Fibroblast of mammary gland (primary cell): ENCODE data around the gene ZNF576.
A peak's percentile ranks its signal among the peaks of the same experiment; 100 is the strongest.

Experiments
- DNase-seq: peaks from one replicate; pipeline ENCODE4 v3.0.0-alpha.2; 2010; ENCODE audit warnings: low read depth
- H3K4me3 ChIP-seq: 2 replicates; pipeline ENCODE4 v1.5.1; 2011; ENCODE audit warnings: low read depth, mild to moderate bottlenecking, low read length, moderate library complexity; ENCODE audit not compliant: control insufficient read depth
- CTCF ChIP-seq: conservative IDR thresholded peaks from 2 replicates; pipeline ENCODE4 v1.5.1; 2011; ENCODE audit warnings: low read depth, low read length, inconsistent platforms; ENCODE audit not compliant: control insufficient read depth, insufficient read depth

ZNF576 gene

DNA sequence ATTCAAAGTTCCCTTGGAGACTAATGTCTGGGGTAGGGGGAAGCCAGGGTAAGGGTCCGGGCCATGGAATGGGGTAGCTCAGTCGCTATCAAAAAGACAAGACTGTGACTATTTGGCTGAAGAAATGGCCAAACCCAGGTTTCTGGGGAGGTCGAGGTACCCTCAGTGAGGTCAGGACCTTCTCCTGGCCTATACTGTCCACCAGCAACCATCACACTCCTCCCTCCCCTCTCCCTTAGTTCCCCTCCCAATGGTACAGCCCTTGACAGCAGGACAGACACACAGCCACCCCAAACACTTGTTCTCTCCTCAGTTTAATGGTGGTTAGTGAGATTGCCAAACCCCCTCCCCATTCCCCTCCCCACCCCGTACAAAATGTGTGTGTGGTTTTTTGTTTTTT, 25.7 kb downstream of the ZNF576 start:
- H3K4me3 ChIP-seq = no peak overlapping the region
- DNase-seq = no peak
- TF ChIP-seq CTCF = no peak

GRCh38 chr19:43622956-43623355, 26.6 kb downstream of the ZNF576 start:
- TF ChIP-seq CTCF = no peak
- no peak overlapping the region for H3K4me3 ChIP-seq
- no peak for DNase-seq

DNA sequence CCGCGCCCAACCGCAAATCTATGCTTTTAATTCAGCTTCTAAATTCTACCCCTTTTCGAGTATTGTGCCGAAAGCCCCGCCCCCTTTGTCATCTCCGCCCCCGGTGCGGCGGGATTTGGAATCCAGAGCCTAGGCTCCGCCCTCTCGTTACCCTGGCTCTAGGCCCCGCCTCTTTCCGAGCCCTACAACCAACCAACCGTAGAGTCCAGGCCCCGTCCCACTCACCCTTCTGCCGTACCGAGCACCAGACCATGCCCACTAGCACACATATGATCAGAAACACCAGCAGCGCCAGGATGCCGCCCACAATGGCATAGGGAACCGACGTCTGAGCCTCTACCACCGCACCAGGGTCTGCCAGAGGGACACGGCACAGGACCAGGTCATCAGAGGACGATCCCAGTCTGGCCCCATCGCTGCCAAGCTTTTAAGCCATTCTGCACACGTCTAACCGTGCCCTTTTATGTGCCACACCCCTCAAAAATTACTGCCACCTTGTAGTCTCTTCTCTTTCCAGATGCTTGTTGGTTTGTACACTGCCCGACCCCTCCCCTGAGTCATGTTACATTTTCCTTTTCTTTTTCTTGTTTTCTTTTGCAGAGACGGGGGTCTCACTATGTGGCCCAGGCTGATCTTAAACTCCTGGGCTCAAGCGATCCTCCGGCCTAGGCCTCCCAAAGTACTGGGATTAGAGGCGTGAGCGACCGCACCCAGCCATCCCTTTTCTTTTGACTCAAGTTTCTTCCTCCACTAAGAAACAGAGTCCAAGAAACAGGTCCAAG, 27.7 kb downstream of the ZNF576 start:
- no peak for DNase-seq
- TF ChIP-seq CTCF = no peak
- no peak overlapping the region for H3K4me3 ChIP-seq

- no peak overlapping the region for H3K4me3 ChIP-seq
- peak; percentile 17 for TF ChIP-seq CTCF
- peak; percentile 61 for DNase-seq
Measured at GRCh38 chr19:43624933-43625332, 28.5 kb downstream of the ZNF576 start.

DNA sequence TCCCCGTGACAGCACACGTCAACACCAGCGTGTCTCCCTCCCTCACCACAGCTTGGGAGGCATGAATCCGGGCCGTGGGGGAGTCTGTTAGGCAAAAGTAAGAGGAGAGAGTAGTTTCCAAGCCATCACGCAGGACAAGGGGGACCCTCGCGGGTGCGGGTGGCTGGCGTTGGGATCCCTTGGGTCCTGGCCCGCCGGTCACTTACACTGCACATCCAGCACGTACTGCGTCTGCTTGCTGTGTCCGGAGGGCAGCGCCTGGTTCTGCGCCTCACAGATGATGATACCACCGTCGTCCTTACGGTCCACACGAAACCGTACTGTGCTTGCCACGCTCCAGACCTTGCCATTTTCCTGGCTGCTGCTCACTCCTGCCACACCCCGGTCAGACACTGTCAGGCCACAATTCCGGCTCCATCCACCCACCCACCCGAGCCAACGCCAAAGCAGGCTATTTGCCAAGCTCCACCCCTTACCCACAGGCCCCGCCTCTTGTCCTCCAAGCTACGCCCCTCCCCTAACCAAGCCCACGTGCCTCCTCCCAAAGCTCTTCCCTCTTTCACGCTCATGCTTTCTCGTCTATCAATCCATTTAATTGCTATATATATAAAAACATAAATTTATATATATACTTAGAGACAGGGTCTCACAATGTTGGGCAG, 29.7 kb downstream of the ZNF576 start:
- peak; percentile 50 for DNase-seq
- TF ChIP-seq CTCF = no peak
- H3K4me3 ChIP-seq = no peak overlapping the region

DNA sequence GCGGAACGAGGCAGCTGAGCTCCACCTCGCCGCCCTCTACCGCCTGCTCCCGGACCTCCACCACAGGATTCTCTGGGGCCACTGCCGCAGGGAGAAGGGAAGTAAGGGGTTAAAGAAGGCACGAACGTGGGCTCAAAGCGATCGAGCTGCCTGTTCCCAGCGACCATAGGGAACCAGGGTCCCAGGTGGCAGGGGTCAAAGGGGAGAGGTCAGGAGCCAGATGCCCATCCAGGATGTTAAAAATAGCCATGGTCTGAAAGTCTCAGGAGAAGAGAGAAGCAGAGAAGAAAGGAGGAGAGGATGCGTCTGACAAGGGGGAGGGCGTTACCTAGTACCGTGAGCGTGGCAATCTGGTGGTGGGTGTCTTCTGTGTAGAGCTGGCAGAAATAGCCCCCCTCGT, 30.4 kb downstream of the ZNF576 start:
- no peak overlapping the region for H3K4me3 ChIP-seq
- no peak for DNase-seq
- TF ChIP-seq CTCF = no peak
